ENCODE measurements around the gene CELF5. TPM values are rescaled to one million over a fixed set of nuclear protein-coding genes. Genes with fewer than 3 reads are reported as not detected.
A peak's percentile ranks its signal among the peaks of the same experiment; 100 is the strongest.

CELF5 gene
- total RNA-seq, 2 donors from 2014 or later, result 0.42 to 0.59 TPM

- no peaks in the 10 kb centered on the region for H3K9me3 ChIP-seq
- peak overlapping the region in 1 of 2 donors; percentile 73 for H3K9ac ChIP-seq (ENCODE audit: low read depth in 2 of 2, low read length in 2 of 2)
- H3K27ac ChIP-seq, result peak overlapping the region; percentile 69
- H3K4me1 ChIP-seq, result peaks cover 3% of the 10 kb centered on the region
- intact Hi-C loops (cut with DNase I), result no loop called here
- peak overlapping the region; percentile 40 for H3K4me3 ChIP-seq
- no peaks in the 10 kb centered on the region for H3K27me3 ChIP-seq
- TF ChIP-seq, protein P1, sequence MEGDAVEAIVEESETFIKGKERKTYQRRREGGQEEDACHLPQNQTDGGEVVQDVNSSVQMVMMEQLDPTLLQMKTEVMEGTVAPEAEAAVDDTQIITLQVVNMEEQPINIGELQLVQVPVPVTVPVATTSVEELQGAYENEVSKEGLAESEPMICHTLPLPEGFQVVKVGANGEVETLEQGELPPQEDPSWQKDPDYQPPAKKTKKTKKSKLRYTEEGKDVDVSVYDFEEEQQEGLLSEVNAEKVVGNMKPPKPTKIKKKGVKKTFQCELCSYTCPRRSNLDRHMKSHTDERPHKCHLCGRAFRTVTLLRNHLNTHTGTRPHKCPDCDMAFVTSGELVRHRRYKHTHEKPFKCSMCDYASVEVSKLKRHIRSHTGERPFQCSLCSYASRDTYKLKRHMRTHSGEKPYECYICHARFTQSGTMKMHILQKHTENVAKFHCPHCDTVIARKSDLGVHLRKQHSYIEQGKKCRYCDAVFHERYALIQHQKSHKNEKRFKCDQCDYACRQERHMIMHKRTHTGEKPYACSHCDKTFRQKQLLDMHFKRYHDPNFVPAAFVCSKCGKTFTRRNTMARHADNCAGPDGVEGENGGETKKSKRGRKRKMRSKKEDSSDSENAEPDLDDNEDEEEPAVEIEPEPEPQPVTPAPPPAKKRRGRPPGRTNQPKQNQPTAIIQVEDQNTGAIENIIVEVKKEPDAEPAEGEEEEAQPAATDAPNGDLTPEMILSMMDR (IDR thresholded peaks at IDR 0.05), result no peak
- DNase-seq, result no peak
- H3K36me3 ChIP-seq, result no peaks in the 10 kb centered on the region
These were observed 45.3 kb upstream of the CELF5 start for GRCh38 chr19:3178973-3179738.

GRCh38 chr19:3179739-3180293 lies 44.6 kb upstream of the CELF5 start:
- TF ChIP-seq, protein P1 (IDR thresholded peaks at IDR 0.05), result no peak
- DNase-seq, result no peak
- H3K9me3 ChIP-seq, result no peaks in the 10 kb centered on the region
- peak overlapping the region; percentile 40 for H3K4me3 ChIP-seq
- H3K27me3 ChIP-seq, result no peaks in the 10 kb centered on the region
- intact Hi-C loops (cut with DNase I), result no loop called here
- H3K27ac ChIP-seq, result peak overlapping the region; percentile 69
- H3K9ac ChIP-seq (ENCODE audit: low read depth in 2 of 2, low read length in 2 of 2), result peak overlapping the region; percentile 49 to 73
- peaks cover 3% of the 10 kb centered on the region for H3K4me1 ChIP-seq
- no peaks in the 10 kb centered on the region for H3K36me3 ChIP-seq

DNA sequence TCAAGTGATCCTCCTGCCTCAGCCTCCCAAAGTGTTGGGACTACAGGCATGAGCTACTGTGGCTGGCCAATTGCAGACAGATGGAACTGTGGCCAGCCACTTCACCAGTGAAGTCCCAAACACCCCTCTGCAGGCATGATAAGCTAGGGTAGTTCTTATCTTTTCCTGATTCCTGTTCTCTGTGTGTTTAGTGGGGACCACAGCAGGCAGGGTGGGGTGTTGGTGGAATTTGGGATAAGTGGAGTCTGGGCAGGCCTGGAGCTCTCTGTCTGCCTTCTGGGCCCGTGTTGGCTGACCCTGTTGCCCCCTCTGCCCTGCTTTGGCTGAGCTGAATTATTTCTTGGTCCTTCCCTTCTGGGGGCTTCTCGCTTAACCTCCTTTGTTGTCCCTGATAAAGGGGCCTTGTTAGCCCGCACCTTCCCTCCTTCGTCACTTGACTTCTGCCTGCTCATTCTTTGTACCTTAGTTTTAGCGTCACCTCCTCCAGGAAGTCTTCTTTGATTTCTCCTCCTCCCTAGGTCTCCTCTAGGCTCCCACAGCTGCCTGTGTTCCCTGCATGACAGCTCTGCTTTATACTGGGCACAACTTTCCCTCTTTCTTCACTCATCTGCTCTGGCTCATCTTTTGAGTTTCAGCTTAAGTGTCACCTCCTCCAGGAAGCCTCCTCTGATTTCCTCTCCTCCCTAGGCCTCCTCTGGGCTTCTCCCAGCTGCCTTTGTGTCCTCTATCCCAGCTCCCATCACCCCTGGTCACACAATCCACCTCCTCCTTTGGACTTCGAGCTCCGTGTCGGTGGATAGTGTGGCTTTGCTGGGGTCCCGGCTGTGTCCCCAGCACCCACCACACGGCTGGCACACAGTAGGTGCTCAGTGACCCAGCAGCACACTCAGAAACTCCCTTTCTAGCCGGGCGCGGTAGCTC lies 40.5 kb upstream of the CELF5 start:
- TF ChIP-seq, protein P1 (IDR thresholded peaks at IDR 0.05), result no peak
- H3K9me3 ChIP-seq, result no peaks in the 10 kb centered on the region
- DNase-seq, result no peak

DNA sequence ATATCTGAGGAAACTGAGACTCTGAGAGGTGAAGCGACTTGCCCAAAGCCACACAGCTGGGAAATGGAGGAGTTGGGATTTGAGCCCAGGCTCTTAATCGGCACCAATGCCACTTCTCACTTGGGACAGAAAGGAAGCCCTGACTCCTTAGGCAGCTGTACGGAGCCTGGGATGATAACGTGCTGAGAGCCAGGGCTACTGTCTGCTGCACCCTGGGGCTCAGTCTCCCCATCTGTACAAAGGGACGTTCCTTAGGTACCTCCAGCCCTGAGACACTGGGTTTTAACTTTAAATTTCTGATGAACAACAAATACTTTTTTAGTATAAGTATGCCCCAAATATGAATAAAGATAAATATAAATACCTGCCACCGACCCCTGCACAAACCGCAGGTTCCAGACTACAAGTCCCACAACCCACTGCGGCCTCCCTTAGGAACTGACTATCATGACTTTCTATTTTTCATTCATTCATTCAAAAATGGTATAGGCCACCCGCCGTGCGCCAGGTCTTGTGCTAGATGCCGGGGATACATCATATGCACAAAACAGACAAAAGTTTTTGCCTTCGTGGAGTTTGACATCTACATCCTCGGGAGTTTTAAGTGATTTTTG lies 39.5 kb upstream of the CELF5 start:
- H3K27ac ChIP-seq, result peak overlapping the region; percentile 63

More for the DNA sequence above, 40.5 kb upstream of the CELF5 start:
- Histone ChIP-seq H3K9ac (ENCODE audit: low read depth in 2 of 2, low read length in 2 of 2) (no peak overlapping the region), H3K27ac (no peak overlapping the region), H3K27me3 (no peaks in the 10 kb centered on the region), H3K4me3 (no peak overlapping the region), H3K36me3 (no peaks in the 10 kb centered on the region), H3K4me1 (peaks cover 21% of the 10 kb centered on the region)
- intact Hi-C loops (cut with DNase I), result no loop called here

More for the DNA sequence above, 39.5 kb upstream of the CELF5 start:
- peak overlapping the region in 1 of 2 donors; percentile 63 for H3K9ac ChIP-seq (ENCODE audit: low read depth in 2 of 2, low read length in 2 of 2)
- H3K9me3 ChIP-seq, result no peaks in the 10 kb centered on the region
- no peaks in the 10 kb centered on the region for H3K27me3 ChIP-seq
- TF ChIP-seq, protein P1 (IDR thresholded peaks at IDR 0.05), result no peak
- no peaks in the 10 kb centered on the region for H3K36me3 ChIP-seq
- DNase-seq, result peak; percentile 80
- peaks cover 30% of the 10 kb centered on the region for H3K4me1 ChIP-seq
- intact Hi-C loops (cut with DNase I), result no loop called here
- H3K4me3 ChIP-seq, result peak overlapping the region; percentile 95

Measured in colonic mucosa (tissue), 4 donors.